Hindlimb muscle (tissue), 1 donor: ENCODE results near the gene B3GNT3. TPM values are rescaled to one million over a fixed set of nuclear protein-coding genes. Genes with fewer than 3 reads are reported as not detected.

Source experiments
- DNase-seq: peaks from one replicate; pipeline ENCODE4 v3.0.0-alpha.2; 2013
- polyA plus RNA-seq: library from polyadenylated mRNA; unstranded; fragments of 120-200 nt; gene quantifications from one replicate; pipeline ENCODE4 v1.2.1, GENCODE V29; 2013; ENCODE audit not compliant: insufficient read length

The B3GNT3 gene
- 0.14 TPM for polyA plus RNA-seq

- DNase-seq = no peak
Measured at GRCh38 chr19:17794731-17795494, at the start of gene B3GNT3. TSS of gene B3GNT3 (plus strand) at chr19:17795138. CDS start at chr19:17807808, 12,670 bp downstream.

- DNase-seq = peak; percentile 89
Measured at GRCh38 chr19:17747205-17748098, 47.5 kb upstream of the B3GNT3 start.

GRCh38 chr19:17748884-17749638 is 45.9 kb upstream of the B3GNT3 start:
- DNase-seq = no peak

- DNase-seq = no peak
Measured at GRCh38 chr19:17749912-17750317, 45.0 kb upstream of the B3GNT3 start.

- DNase-seq = no peak
Measured at GRCh38 chr19:17751103-17751911, 43.6 kb upstream of the B3GNT3 start, which contains the start of gene FCHO1. TSS of gene FCHO1 (plus strand) at chr19:17751477. CDS start at chr19:17755165, 3,688 bp downstream.

GRCh38 chr19:17751912-17752273 is 43.0 kb upstream of the B3GNT3 start:
- DNase-seq = no peak

GRCh38 chr19:17752865-17753639 is 41.9 kb upstream of the B3GNT3 start:
- no peak for DNase-seq

GRCh38 chr19:17753976-17754375 is 41.0 kb upstream of the B3GNT3 start:
- no peak for DNase-seq

GRCh38 chr19:17754634-17755442 is 40.1 kb upstream of the B3GNT3 start:
- no peak for DNase-seq

GRCh38 chr19:17755443-17755890 is 39.5 kb upstream of the B3GNT3 start:
- no peak for DNase-seq

GRCh38 chr19:17755977-17756670 is 38.8 kb upstream of the B3GNT3 start:
- no peak for DNase-seq

GRCh38 chr19:17757125-17757524 is 37.8 kb upstream of the B3GNT3 start:
- DNase-seq = no peak

GRCh38 chr19:17758515-17758914 is 36.4 kb upstream of the B3GNT3 start:
- DNase-seq = no peak

GRCh38 chr19:17761148-17761547 is 33.8 kb upstream of the B3GNT3 start:
- DNase-seq = no peak

GRCh38 chr19:17762505-17763229 is 32.3 kb upstream of the B3GNT3 start:
- no peak for DNase-seq

GRCh38 chr19:17764348-17764747 is 30.6 kb upstream of the B3GNT3 start:
- DNase-seq = no peak

GRCh38 chr19:17765069-17765618 is 29.8 kb upstream of the B3GNT3 start:
- DNase-seq = no peak

- DNase-seq = peak; percentile 53
Measured at GRCh38 chr19:17766543-17767131, 28.3 kb upstream of the B3GNT3 start.
